Non-pigmented ciliary epithelial cell (primary cell): ENCODE measurements around the gene TOMM40.
"Not testable (repeated sequence)": the region's sequence is repeated elsewhere in the genome, so short reads cannot be mapped to it uniquely, and the experiment has no call there.

ENCODE experiments used
- DNase-seq: peaks from one replicate; pipeline ENCODE4 v3.0.0-alpha.2; 2010; ENCODE audit warnings: low read depth

The TOMM40 gene

DNA sequence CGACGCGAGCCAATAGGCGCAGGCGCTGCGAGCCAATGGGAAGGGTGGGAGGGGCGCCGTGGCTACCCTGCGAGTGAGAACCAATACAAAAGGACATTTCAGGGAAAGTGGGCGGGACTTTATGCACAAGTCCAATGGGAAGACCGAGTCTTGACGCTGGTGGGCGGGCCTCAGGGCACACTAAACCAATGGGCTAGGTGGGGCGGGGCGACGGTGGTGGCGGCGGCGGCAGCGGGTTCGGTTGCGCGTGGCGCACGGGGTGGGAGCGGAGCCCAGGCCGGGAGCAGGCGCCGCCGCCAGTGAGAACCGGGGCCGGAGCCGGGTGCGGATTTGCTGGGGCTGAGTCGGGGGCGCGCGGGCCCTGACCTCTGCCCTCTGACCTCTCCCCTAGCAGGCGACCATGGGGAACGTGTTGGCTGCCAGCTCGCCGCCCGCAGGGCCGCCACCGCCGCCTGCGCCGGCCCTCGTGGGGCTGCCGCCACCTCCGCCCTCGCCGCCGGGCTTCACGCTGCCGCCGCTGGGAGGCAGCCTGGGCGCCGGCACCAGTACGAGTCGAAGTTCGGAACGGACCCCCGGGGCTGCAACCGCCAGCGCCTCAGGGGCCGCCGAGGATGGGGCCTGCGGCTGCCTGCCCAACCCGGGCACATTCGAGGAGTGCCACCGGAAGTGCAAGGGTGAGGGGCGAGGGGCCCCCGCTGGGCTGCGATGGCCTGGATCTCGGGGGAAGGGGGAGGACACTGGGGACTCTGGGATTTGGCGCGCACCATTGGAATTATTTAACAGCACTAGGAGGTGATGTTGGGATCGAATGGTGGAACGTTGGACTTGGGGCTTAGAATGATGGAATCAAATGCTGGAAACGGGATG is at the start of gene TOMM40:
Gene TOMM40 (plus strand): TSS at position 239 of the 867 bp plus-strand sequence. CDS start 162 bp downstream, at position 401.
- peak; percentile 98 for DNase-seq

DNA sequence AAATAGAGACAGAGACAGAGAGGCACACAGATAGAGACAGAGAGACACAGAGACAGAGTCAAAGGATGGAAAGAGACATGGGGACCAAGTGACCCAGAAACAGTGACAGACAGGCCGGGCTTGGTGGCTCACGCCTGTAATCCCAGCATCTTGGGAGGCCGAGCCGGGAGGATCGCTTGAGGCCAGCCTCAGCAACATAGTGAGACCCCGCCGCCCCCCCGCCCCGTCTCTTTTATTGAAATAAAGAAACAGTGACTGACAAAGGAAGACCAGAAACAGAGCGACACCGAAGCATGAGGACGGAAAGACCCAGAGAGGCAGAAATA is 45.8 kb upstream of the TOMM40 start:
- DNase-seq, result no peak

DNA sequence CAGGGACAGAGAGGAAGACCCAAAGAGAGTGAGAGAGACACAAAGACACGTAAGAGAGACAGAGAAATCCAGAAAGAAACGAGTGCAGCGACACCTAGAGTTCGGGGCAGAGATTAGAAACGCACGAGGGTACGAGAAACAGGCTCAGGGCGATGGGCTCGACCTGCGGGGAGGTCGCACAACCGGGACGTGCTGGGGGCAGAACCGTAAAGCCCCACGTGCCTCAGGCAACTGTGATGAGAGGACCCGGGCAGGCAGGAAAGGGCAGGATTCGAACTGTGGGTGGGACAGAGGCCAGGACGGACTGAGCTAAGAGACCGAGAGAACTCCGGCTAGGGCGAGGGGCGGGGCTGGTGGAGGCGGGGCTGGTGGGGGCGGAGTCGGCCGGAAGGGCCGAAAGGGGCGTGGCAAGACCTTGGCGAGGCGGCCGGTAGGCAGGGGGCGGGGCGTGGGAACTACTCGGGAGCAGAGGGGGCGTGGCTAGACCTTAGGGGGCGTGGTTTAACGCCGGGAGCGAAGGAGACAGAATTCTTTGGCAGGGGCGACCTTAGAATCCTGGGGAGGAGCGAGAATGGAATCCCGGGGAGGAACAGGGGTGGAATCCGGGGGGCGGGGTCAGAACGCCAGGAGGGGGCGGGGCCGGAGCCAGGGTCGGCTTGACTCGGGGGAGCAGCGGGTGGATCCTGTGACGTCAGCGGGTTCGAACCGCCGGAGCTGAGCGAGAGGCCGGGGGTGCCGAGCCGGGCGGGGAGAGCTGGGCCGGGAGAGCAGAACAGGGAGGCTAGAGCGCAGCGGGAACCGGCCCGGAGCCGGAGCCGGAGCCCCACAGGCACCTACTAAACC is 45.2 kb upstream of the TOMM40 start, which contains the start of gene NECTIN2:
Gene NECTIN2 (plus strand): TSS at position 686 of the 843 bp plus-strand sequence. CDS start 229 bp downstream, outside the sequence.
- peak; percentile 91 for DNase-seq

DNA sequence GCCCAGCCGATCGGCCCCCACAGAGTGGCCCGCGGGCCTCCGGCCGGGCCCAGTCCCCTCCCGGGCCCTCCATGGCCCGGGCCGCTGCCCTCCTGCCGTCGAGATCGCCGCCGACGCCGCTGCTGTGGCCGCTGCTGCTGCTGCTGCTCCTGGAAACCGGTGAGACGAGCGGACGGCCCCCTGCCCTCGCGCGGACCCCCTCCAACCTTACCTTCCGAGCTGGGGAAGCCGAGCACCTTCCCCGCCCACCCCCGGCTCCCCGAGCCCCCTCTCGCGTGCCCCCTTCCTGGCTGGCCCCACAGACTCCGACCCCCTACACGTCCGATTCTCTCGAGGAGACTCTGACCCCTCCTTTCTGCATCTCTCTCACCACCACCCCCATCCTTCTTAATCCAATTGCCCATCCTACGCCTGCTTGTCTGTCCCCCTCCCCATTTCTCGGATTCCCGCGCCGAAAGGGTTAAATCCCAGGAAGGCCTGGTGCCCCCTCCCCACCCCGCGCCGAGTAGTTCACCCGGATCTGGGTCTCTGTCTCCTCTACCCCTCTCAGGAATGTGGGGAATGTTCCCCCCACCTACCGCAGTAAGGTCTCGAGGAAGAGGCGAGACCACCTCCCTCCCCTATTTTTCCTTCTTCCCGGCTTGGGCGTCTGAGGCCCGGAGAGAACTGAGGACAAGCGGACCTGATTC is 44.5 kb upstream of the TOMM40 start:
- no peak for DNase-seq

DNA sequence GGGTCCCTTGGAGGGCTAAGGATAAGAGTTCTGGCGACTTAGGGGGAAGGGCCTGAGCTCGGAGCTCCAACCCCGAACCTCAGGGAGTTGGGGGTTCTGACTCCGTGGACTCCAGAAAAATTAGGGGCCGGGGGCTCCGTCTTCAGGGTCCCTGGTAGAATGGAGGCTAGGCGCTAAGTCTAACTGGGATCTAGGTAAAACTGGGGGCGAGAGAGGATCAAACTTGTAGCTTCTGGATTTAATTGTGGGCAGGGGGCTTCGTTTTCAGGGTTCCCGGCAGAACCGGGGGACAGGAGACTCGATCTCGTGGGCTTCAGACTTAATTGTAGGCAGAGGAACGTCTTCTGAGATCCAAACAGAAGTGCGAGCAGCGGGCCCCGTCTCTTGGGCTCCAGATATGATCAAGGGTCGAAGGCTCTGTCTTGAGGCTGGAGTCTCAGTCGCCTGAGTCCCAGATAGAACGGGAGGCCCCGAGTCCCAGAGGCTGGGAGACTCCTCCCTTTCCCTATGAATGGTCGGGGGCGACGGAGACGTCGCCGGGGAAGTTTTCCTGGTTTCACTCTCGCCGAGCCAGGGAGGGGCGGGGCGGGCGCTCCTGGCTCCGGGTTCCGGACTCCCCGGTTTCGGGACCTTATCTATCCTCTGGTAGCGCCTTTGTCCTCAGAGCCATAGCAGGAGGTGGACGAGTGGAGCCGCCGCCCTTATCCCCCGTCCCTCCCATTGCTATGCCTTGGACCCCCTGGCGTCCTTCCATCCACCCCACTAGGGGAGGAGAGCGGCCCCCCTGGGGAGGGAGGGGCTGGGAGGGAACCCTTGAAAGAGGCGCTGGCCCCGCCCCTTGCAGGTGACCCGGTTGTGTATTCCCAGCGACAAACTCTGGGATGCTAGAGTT is 43.7 kb upstream of the TOMM40 start:
- no peak for DNase-seq

DNA sequence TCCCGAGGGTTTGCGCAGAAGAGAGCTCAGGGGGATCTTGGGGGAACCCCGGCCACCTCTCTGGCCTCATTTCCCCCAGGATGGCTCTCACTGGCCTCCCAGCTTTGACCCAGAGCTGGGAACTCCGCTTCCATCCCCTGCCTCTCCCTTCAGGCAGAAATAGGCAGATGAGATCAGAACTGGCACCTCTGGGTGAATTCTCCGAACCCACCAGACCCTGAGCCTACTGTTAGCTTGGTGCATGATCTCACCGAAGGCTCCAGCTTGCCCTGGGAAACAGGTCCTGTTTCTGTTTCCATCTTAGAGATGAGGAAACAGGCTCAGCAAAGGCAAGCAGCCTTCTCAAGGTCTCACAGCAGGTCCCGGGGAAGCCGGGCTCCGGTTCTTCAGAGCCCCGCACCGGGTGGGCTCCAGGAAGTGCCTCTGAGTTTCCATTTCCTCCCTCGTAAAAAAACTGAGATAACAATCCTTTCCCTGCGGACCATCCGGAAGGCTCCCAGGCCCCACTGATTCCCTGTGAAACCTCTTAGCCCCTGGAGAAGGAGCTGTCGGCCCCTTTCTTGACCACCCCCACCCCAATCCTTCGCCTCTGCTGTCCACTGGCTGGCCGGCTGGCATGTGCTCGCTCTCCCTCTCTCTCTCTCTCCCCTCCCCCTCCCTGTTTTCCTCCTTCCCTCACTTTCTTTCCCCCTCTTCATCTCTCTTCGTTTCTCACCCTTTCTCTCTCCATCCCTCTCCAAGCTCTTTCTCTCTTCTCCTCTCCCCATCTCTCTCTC is 42.8 kb upstream of the TOMM40 start:
- DNase-seq, result no peak

DNA sequence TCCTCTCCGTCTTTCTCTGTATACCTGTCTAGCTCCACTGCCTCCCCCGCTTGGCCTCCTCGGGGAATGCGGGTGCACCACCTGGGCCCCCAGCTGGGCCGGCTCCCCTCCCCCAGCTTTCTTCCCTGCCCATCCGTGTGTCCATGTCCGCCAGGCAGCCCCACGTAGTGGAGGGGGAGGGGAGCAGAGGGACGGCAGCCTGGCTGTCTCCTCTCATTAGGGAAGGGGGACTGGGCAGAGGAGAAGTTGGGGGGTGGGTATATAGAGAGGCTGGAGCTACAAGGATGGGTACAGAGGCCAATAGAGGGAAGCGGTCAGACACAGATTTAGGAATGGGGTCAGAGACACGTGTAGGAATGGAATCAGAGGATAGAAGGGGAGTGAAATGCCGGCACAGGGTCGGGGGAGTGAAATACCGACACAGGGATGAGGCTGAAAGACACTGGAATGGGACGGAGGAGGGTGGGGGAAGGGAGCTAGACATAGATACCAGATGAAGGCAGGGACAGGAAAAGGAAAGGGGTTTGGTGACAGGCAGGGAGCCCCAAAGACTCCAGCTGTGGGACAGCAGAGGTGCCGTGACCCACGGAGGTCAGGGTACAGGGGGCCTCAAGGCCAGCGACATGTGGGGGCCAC is 42.1 kb upstream of the TOMM40 start:
- no peak for DNase-seq

DNA sequence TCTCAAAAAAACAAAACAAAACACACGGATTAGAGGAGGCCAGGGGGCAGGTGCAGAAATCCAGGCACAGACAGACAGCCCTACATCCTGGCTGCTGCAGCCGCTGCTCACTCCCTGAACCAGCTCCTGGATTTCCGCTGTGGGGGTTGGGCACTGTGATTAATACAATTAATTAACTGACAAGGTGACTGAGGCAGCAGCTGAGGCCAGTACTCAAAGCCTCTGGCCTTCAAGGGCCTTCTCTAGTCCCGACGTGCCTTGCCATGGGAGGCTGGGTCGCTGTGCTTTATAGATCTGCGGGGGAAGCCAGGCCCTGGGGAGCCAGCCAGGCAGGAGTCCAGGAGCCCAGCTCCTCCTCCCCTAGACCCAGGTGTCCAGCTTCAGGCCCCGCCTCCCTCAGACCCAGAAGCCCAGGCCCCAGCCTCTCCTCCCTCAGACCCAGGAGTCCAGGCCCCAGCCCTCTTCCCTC is 40.4 kb upstream of the TOMM40 start:
- no peak for DNase-seq

DNA sequence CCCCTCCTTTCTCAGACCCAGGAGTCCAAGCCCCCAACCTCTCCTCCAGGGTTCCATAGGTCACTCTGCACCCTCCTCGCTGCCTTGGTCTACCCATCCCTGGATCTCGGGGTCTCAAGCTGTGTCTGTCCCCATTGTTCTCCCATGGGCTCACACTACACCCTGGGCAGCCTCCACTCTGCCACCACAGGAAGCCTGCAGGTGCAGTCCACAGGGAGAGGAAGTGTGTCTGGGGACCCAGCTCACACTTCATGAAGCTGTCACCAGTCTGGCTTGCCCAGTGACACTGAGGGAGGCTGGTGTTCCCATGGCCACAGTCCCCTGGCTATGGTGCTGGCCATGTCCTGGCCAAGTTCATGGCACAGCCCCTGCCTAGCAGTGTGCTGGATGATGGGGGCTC is 39.6 kb upstream of the TOMM40 start:
- no peak for DNase-seq

DNA sequence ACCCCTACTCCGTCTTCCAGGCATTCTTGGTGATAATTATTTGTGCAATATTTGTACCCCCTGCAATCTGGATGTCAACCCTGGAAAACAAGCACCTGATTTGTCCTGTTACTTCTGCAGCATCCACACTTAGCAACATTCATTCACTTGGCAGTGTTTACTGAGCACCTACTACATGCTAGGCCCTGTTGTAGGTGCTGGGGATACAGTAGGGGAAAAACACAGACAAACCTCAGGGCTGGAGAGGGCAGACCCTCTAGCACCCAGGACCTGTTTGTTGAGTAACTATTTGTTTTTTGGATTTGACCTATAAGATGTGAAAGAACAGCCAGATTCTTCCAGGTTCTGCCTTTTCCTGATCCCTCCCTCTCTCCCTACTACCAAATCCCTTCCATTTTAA is 35.4 kb upstream of the TOMM40 start:
- no peak for DNase-seq

DNA sequence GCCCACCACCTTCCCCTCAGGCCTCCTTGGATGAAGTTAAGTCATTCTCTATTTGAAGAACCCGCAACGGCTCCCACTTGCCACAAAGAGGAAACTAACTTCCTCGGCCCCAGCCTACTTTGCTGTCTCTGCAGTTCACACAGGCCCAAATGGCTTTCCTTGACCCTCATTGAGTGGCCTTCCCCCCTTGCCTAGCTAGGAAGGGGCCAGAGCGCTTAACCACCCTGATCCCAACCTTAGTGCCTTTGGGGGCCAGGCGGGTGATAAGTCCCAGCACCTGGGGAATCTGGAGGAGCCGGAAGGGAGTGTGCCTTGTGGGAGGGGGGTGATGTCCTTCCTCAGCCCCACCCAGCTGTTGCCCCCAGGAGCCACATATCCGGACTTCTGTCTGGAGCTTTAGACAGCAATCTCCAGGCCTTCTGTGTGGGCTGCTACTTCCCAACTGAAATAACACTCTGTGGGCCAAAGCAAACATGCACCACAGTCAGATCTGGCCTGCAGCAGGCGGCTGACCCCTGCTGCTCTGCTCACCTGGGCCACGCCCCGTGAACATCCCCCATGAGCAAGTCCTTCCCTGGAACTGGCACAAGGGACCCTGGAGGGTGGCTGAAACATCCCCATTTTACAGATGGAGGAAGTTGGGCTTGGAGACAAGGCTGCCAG is 34.5 kb upstream of the TOMM40 start:
- no peak for DNase-seq

DNA sequence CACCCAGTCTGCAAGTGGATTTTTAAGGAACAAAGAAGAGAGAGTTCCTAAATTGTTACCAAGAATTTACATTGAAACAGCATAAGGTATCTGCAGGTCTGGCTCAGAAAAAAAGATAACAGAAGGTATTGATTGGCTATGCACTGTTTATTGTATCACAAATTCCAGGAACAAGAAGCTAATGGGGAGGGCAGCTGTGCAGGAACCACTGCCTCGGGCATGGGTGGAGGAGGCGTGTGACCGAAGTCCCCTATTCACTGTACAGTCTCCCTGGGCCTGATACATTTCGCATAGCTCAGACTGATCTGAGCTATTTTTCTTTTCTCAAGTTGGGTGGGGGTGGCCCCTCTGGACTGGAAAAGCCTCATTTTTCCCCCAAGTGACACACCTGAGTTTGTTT is 33.2 kb upstream of the TOMM40 start:
- no peak for DNase-seq

DNA sequence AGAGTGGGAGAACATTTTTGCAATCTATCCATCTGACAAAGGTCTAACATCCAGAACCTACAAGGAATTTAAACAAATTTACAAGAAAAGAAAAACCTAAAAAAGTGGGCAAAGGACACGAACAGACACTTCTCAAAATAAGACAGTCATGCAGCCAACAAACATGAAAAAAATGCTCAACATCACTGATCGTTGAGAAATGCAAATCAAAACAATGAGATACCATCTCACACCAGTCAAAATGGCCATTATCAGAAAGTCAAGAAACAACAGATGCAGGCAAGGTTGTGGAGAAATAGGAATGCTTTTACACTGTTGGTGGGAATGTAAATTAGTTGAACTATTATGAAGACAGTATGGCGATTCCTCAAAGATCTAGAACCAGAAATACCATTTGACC is 29.5 kb upstream of the TOMM40 start:
- not testable (repeated sequence) for DNase-seq

DNA sequence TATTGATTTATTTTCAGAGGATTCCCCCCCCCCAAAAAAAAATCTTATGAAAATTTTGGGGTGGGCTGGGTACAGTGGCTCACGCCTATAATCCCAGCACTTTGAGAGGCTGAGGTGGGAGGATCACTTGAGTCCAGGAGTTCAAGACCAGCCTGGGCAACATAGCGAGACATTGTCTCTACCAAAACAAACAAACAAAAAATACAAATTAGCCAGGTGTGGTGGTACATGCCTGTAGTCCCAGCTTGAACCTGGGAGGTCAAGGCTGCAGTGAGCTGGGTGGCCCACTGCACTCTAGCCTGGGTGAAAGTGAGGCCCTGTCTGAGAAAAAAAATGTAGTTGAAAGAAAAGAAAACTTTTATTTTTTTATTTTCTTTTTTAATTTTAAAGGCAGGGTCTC is 27.1 kb upstream of the TOMM40 start:
- no peak for DNase-seq

DNA sequence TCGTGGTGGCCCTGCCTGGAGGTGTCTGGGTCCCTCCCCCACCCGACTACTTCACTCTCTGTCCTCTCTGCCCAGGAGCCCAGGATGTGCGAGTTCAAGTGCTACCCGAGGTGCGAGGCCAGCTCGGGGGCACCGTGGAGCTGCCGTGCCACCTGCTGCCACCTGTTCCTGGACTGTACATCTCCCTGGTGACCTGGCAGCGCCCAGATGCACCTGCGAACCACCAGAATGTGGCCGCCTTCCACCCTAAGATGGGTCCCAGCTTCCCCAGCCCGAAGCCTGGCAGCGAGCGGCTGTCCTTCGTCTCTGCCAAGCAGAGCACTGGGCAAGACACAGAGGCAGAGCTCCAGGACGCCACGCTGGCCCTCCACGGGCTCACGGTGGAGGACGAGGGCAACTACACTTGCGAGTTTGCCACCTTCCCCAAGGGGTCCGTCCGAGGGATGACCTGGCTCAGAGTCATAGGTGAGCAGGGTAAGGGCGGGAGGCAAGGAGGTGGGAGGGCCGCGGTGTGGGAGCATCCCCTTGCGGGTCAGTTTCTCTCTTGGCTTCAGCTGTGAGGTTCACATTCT is 25.8 kb upstream of the TOMM40 start:
- DNase-seq, result no peak

DNA sequence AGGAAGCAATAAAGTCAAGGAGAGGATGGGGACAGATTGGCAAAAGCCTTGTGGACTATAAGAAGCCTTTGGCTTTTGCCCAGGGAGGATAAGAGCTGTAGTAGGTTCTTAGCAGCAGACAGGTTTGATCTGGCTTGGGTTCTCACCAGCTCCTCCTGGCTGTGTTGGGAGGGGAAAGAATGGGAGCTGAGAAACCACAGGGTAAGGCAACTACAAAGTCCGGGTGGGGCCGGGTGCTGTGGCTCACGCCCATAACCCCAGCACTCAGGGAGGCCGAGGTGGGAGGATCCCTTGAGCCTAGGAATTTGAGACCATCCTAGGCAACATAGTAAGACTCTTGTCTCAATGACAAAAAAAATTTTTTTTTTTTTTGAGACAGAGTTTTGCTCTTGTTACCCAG is 24.4 kb upstream of the TOMM40 start:
- DNase-seq, result no peak

DNA sequence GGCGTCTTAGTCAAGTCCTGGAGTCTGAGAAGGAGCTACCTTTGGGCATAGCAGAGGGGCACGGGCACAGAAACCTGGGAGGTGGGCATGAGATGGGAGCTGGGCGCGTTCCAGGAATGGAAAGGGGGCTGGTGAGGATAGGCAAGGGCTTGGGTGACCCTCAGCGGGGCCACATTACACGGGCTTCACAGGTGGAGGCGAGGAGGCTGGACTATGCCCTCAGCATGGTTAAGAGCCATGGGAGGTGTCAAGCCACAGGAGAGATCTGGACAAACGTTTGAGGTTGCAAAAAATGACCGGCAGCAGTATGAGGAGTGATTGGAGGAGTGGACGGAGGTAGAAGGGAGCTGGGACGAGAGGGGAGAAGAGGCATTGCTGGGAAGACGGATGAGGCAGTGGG is 23.5 kb upstream of the TOMM40 start:
- no peak for DNase-seq

DNA sequence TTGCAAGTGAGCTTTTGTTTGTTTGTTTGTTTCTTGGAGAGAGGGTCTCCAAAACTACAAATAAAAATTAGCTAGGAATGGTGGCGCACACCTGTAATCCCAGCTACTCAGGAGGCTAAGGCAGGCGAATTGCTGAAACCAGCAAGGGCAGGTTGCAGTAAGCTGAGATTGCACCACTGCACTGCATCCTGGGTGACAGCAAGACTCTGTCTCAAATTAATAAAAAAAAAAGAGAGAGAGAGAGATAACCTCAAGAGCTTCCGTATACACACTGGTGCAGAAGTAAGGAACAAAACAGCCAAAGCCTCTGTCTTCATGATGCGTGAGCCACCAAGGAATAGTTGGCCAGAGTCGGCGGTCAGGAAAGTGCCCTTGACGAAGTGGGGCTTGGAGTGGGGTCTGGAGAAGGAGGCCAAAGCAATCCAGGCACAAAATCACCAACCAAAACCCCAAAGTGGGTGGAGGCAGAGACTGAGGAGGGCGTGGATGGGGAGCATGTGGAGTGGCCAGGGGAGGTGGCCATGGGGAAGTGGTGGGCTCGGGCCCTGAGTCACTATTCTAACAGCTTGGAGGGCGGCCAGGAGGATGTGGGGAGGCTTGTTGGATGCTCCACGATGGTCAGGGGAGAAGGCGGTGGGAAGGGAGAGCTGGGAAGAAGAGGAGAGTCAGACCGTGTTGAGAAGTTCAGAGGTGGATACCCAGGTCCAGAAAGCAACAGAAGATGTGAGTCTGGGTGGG is 21.2 kb upstream of the TOMM40 start:
- DNase-seq, result peak; percentile 82
